PFSK-1 (cell line): Measurements from ENCODE around the gene NRG3.

Experiments
- POLR2AphosphoS5 ChIP-seq: IDR thresholded peaks from 2 replicates; pipeline ENCODE4 v1.6.1; 2012; ENCODE audit warnings: low read depth, mild to moderate bottlenecking, control low read depth, low read length, moderate library complexity
- SIN3A ChIP-seq: IDR thresholded peaks from 2 replicates; pipeline ENCODE4 v1.6.1; 2012; ENCODE audit warnings: mild to moderate bottlenecking, low read length, moderate library complexity, borderline replicate concordance; ENCODE audit not compliant: insufficient read depth
- TAF1 ChIP-seq: IDR thresholded peaks from 2 replicates; pipeline ENCODE4 v1.6.1; 2012; ENCODE audit warnings: low read length, control low read depth, borderline replicate concordance; ENCODE audit not compliant: insufficient read depth
- TF ChIP-seq, protein P1 (sequence below), 2 experiments: IDR thresholded peaks; 2 replicates each; pipeline versions ENCODE4 v1.6.1 to v1.8.0; 2011 to 2012; ENCODE audit warnings: low read depth in 2 of 2, low read length in 2 of 2, control low read depth in 1 of 2, inconsistent platforms in 1 of 2, mild to moderate bottlenecking in 1 of 2, moderate library complexity in 1 of 2; ENCODE audit not compliant: insufficient read depth in 1 of 2

- TF ChIP-seq, protein P1, sequence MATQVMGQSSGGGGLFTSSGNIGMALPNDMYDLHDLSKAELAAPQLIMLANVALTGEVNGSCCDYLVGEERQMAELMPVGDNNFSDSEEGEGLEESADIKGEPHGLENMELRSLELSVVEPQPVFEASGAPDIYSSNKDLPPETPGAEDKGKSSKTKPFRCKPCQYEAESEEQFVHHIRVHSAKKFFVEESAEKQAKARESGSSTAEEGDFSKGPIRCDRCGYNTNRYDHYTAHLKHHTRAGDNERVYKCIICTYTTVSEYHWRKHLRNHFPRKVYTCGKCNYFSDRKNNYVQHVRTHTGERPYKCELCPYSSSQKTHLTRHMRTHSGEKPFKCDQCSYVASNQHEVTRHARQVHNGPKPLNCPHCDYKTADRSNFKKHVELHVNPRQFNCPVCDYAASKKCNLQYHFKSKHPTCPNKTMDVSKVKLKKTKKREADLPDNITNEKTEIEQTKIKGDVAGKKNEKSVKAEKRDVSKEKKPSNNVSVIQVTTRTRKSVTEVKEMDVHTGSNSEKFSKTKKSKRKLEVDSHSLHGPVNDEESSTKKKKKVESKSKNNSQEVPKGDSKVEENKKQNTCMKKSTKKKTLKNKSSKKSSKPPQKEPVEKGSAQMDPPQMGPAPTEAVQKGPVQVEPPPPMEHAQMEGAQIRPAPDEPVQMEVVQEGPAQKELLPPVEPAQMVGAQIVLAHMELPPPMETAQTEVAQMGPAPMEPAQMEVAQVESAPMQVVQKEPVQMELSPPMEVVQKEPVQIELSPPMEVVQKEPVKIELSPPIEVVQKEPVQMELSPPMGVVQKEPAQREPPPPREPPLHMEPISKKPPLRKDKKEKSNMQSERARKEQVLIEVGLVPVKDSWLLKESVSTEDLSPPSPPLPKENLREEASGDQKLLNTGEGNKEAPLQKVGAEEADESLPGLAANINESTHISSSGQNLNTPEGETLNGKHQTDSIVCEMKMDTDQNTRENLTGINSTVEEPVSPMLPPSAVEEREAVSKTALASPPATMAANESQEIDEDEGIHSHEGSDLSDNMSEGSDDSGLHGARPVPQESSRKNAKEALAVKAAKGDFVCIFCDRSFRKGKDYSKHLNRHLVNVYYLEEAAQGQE (IDR thresholded peaks at IDR 0.05; ENCODE audit: insufficient read depth in 1 of 2, low read depth in 2 of 2, low read length in 2 of 2): no peak
- TF ChIP-seq POLR2AphosphoS5 (no peak), TAF1 (no peak), SIN3A (no peak)
Measured at GRCh38 chr10:82757901-82758300, 882.9 kb downstream of the NRG3 start.
